Epithelial cell of prostate (primary cell): Measurements from ENCODE around the gene CFTR.

Source experiments
- DNase-seq: peaks from one replicate; pipeline ENCODE4 v3.0.0-alpha.2; 2011; ENCODE audit warnings: low read depth, low spot score
- H3K27ac ChIP-seq: fragments of 450-650 bp; 2 replicates; pipeline ENCODE4 v1.5.1; 2017; ENCODE audit warnings: mild to moderate bottlenecking

CFTR gene

DNA sequence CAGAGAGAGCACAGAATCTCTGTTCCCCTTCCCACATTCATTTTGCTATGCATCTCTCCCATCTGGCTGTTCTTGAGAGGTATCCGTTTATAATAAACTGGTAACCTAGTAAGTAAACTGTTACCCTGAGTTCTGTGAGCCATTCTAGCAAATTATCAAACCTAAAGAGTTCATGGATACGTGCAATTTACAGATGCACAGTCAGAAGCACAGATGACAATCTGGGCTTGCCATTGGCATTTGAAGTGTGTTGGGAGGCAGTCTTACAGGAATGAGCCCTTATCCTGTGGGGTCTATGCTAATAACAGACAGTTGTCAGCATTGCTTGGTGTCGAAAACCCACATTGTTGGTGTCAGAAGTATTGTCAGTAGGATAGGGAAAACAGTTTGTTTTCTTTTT, 151.8 kb downstream of the CFTR start:
- no peak for DNase-seq
- no peak overlapping the region for H3K27ac ChIP-seq

DNA sequence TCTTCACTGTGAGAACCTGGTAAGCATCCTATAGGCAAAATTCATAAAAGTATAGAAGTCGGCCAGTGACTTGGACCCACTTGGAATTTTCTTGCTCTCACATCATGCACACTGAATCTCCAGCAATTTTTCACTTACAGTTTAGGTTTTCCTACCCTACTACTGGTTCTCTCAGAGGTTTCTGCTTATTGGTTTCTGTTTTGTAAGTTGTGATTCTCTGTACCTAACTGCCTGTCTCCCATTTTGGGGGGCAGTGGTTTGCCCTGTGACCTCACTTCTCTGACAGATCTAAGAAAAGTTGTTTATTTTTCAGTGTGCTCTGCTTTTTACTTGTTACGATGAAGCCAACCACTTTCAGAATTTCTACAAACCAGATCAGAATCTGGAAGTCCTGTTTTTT, 158.1 kb downstream of the CFTR start:
- no peak for DNase-seq
- no peak overlapping the region for H3K27ac ChIP-seq

DNA sequence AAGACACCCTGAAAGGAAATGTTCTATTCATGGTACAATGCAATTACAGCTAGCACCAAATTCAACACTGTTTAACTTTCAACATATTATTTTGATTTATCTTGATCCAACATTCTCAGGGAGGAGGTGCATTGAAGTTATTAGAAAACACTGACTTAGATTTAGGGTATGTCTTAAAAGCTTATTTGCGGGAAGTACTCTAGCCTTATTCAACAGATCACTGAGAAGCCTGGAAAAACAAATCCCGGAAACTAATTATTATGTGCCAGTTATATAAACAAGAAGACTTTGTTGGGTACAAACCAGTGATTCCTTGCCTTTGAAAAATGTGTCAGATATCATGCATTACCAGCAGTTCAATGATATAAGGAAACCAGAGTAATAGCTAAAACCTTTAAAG, 160.1 kb downstream of the CFTR start:
- no peak for DNase-seq
- H3K27ac ChIP-seq = no peak overlapping the region

DNA sequence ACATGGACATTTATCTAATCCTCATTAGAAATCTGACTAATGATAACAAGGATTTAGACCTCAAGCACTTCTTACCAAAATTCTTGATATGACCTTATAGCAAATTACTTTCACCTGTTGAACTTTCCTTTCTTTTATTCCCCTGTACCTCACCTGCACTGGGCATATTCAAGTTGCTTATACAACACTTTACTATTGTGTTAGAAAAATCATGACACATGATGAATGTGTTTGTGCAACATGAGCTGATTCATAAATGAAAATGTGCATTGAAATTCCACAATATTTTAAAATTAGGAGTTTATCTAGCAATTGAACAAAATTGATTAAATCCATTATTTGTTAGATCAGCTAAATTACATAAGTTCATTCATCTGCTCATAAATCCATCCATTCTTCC, 160.6 kb downstream of the CFTR start:
- H3K27ac ChIP-seq = no peak overlapping the region
- DNase-seq = no peak

DNA sequence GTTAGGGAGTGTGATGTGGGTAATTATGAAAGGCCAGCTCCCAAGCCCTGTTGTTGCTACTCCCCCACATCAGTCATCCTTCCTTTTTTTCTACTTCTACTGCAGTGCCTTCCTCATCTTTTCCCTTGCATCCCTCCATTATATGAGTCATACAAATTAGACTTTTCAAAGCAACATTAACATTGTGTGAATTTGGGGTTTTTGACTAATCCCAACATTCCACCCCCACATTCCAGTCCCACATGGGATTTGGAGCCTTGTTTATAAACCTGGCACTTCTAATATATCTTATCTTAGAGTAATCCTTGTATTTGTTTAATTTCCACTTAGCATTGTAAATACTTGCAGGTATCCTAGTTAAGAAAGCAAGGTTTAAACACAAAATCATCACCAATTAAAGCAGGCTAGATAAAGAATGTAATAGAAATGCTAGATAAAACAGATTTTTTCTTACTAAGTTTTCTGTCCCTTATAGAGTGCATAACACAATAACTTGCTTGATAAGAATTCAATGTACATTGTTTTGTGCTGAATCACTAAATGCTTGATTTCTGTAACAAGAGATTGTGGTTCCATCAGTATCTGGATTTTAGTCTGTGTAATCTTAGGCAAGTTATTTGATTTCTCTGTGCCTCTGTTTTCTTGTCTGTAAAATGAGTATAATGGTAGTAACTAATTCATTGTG, 165.8 kb downstream of the CFTR start:
- no peak overlapping the region for H3K27ac ChIP-seq
- DNase-seq = no peak

DNA sequence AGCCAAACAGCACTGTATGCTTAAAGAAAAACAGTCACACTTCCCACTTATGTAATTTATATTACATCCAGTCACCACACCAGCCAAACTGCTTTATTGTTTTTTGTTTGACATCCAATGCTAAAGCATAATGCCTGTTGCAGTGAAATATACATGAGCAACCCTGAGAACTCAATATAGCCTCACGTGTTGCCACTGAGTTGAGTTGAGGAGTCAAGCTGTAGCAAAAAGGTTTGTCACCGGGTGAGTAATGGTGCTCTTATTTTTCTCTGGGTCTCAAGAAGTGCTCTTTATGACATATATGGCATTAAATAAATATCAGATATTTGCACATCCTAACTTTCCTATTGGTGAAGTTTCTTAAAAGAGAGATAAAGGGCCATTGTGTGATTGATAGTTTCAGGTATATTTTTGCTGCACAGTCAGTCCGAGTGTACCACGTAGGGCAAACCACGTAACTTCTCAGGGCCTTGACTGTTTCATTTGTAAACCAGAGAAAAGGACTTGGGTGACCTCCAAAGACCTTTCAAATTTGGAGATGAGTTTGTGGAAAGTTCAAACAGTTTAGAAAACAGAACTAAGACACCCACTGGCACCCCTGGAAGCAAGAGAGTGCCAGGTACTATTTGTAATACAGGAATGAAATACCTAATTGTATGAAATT, 168.5 kb downstream of the CFTR start:
- H3K27ac ChIP-seq = no peak overlapping the region
- no peak for DNase-seq

DNA sequence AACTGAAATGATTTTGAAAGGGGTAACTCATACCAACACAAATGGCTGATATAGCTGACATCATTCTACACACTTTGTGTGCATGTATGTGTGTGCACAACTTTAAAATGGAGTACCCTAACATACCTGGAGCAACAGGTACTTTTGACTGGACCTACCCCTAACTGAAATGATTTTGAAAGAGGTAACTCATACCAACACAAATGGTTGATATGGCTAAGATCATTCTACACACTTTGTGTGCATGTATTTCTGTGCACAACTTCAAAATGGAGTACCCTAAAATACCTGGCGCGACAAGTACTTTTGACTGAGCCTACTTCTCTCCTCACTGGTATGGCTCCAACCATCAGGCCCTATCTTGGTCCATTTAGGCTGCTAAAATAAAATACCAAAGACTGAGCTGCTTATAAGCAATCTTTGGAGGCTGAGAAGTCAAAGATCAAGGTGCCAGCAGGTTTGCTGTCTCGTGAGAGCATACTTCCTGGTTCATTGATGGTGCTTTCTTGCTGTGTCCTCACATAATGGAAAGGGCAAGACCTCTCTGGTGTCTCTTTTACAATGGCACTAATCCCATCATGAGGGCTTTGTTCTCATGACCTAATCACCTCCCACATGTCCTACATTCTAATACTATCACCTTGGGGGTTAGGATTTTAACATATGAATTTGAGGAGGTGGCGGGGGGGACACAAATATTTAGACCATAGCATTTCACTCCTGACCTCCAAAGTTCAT, 173.3 kb downstream of the CFTR start:
- no peak overlapping the region for H3K27ac ChIP-seq
- no peak for DNase-seq

DNA sequence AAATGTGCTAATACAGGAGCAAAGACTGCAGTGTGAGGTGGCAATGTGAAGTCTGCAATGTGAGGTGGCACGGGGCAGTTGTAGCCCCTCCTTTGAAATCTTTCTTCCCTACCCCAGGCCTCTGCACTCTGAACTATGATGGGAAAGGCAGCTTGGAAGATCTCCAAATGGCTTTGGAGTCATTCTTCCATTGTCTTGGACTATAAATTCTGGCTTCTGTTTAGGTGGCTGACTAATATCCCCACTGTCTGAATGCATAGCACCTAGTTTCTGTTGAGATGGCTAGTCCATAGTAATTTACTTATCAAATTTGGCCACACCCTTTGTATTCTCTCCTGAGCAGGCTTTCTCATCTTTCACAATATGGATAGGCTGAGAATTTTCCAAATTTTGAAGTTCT, 175.0 kb downstream of the CFTR start:
- peak overlapping the region; percentile 5 for H3K27ac ChIP-seq
- peak; percentile 27 for DNase-seq

DNA sequence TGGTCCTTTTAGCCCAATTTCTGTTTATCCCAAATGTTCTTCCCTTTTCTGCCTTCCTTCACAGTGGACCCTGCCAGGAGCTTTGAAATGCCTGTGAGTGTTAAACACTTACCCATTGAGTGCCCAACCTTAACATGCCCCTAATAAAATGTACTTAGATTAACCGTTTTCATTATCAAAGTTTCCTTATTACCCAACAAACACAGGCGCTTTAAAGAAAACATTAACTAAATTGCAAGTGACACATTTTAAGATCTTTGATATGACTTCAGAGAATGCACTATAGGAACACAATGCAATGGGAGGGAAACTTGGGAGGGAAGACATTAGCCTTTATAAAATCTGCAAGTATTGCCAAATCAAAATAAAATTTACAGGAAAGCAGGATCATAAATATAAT, 177.0 kb downstream of the CFTR start:
- H3K27ac ChIP-seq = no peak overlapping the region
- DNase-seq = no peak

DNA sequence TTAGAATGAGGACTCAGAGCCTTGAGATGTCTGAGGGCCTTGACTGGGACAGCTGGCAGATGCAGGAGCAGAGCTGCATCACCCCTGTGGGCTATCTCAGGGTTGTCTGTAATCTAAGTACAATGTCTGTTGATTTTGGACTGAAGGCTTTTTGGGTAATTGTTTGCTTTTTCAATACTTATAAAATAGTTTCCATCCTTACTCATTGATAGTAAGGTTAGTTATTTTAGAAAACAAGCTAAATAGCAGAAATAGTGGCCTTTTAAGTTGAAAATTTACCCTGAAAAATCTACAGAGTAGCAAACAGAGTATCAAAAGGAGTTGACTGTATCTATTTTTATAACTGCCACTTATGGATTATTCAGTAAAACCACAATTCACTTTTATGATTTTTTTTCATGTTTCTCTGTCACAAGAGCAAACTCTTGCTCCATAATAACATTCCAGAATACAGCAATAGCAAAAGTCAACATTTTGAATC, 179.7 kb downstream of the CFTR start:
- no peak for DNase-seq
- H3K27ac ChIP-seq = no peak overlapping the region

DNA sequence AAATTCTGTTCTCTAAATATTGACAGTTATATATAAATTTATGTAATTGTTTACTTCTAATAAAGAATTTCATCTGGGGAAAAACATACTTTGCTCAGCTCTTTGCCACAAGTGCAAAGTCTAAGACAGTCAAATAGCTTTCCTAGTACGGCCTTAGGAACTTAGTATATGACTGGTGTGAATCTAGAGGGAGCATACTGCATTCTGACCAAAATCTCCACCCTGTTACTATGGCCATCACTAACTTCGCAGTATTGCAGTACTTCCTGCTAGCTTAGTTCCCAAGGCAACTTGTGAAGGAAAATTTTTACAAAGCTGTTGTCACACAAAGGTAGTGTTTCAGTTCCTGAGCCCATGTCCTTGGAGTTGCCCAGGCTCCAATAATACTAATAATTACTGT, 181.5 kb downstream of the CFTR start:
- no peak for DNase-seq
- H3K27ac ChIP-seq = no peak overlapping the region

DNA sequence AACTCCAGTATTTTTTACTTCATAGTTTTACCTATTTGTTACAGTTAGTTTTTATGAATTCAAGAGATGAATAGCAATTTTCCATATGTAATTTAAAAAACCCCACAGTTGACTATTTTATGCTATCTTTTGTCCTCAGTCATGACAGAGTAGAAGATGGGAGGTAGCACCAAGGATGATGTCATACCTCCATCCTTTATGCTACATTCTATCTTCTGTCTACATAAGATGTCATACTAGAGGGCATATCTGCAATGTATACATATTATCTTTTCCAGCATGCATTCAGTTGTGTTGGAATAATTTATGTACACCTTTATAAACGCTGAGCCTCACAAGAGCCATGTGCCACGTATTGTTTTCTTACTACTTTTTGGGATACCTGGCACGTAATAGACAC, 184.2 kb downstream of the CFTR start:
- H3K27ac ChIP-seq = no peak overlapping the region
- DNase-seq = no peak

DNA sequence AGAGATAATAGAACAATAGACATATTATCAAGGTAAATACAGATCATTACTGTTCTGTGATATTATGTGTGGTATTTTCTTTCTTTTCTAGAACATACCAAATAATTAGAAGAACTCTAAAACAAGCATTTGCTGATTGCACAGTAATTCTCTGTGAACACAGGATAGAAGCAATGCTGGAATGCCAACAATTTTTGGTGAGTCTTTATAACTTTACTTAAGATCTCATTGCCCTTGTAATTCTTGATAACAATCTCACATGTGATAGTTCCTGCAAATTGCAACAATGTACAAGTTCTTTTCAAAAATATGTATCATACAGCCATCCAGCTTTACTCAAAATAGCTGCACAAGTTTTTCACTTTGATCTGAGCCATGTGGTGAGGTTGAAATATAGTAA, 185.5 kb downstream of the CFTR start:
- H3K27ac ChIP-seq = peak overlapping the region; percentile 28
- no peak for DNase-seq

DNA sequence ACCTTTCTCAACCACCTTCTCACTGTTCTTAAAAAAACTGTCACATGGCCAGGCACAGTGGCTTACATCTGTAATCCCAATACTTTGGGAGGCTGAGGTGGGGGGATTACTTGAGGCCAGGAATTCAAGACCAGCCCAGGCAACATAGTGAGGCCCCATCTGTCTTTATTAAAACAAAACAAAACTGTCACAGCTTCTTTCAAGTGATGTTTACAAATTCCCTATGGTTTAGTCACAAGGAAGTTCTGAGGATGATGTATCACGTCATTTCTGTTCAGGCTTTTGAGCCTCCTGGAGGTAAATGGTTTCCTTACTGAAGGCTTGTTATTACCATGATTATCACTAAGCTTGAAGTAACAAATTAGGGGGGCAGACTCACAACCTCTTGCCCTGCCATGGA, 186.2 kb downstream of the CFTR start:
- peak overlapping the region; percentile 28 for H3K27ac ChIP-seq

DNA sequence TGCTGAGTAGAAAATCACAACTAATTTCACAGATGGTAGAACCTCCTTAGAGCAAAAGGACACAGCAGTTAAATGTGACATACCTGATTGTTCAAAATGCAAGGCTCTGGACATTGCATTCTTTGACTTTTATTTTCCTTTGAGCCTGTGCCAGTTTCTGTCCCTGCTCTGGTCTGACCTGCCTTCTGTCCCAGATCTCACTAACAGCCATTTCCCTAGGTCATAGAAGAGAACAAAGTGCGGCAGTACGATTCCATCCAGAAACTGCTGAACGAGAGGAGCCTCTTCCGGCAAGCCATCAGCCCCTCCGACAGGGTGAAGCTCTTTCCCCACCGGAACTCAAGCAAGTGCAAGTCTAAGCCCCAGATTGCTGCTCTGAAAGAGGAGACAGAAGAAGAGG, 186.9 kb downstream of the CFTR start:
- peak overlapping the region; percentile 28 for H3K27ac ChIP-seq
- no peak for DNase-seq

More for the DNA sequence above, 186.2 kb downstream of the CFTR start:
- DNase-seq = peak; percentile 46

DNA sequence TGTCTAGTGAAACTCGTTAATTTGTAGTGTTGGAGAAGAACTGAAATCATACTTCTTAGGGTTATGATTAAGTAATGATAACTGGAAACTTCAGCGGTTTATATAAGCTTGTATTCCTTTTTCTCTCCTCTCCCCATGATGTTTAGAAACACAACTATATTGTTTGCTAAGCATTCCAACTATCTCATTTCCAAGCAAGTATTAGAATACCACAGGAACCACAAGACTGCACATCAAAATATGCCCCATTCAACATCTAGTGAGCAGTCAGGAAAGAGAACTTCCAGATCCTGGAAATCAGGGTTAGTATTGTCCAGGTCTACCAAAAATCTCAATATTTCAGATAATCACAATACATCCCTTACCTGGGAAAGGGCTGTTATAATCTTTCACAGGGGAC, 187.6 kb downstream of the CFTR start:
- no peak overlapping the region for H3K27ac ChIP-seq
- DNase-seq = no peak

DNA sequence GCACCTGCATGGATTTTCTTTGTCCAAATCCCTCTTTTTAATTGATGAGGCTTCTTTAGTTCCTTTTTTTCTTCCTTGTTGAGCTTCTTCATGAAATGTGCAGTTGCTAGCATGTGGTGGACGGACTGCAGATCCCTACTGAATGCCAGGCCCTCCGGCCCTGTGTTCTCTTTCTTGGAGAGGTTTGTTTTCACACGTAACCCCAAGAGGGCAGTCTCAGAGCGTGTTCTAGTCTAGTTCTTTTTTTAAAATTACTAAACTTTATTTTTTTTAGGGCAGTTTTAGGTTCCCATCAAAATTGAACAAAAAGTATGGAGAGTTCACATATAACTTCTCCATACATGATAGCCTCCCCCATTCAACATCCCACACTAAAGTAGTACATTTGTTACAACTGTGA, 190.0 kb downstream of the CFTR start:
- no peak for DNase-seq
- no peak overlapping the region for H3K27ac ChIP-seq

DNA sequence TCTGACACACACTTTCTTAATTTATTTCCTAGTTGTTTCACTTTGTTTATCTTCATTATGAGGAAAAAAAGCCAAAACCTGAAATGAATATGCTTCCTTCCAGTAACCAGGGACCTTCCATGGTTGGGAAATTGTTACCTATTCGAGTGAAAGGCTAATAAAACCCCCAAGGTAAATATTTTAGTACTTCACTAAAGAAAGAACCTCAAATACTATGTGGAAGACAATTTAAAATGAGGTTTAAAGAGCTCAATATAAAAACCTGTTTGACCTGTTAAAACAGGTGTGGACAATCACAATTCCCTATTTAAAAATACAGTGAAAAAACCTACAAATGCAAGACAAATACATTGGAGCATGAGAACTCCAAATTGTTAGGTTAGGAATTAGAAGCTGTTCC, 192.6 kb downstream of the CFTR start:
- DNase-seq = no peak
- H3K27ac ChIP-seq = no peak overlapping the region

DNA sequence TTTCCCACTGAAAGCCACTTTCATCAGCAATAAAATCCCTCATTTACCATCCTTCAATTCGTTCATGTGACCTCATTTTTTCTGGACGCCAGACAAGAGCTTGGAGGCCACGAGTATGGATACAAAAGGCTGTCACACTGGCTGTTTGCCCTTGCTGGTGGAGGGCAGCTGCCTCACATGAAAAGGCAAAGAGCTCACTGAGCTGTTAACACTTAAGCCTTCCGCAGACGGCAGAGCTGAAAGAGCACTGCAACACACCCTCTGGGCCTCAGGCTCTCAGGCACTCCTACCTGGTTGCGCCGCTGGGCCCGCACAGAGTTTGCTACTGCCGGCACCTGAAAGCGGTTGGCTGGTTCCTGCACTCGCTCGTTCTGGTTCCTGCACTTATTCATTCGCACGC, 193.5 kb downstream of the CFTR start:
- DNase-seq = no peak
- H3K27ac ChIP-seq = peak overlapping the region; percentile 38

DNA sequence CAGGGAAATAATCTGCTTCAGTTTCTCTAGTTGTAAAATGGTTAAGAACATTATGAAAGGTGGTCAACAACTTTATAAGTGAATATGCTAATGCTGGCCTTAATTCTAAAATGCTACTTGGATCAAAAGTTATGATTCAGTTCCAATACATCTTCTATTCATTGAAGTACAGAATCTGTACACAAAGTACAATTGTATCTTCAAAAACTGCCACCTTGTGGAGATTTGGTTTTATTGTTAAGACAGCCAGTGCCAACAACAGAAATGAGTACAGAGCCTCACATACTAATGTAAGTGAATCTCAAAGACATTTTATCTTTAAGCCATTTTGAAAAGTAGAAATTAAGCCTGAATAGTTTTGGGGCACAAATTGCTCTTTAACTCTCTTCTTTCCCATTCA, 194.0 kb downstream of the CFTR start:
- no peak for DNase-seq
- H3K27ac ChIP-seq = peak overlapping the region; percentile 38

DNA sequence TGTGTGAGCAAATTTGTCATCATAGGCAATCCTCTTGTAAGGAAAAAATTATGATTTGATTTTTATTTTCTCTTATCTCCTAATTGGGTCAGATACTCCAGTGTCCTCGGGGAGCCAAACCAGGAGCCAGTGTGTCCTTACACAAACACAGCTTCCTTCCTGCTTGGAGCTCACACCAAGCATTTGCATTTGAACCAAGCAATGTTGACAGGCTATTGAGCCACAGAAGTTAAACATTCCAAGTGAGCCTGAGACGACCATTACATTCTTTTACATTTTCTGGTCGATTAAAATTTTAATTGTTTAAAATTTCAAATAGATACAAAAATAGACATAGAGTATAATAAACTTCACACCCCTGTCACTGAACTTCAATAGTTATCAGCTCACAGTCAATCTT, 194.8 kb downstream of the CFTR start:
- H3K27ac ChIP-seq = no peak overlapping the region
- no peak for DNase-seq
